ENCODE data around the gene GATAD2A. TPM values are rescaled to one million over a fixed set of nuclear protein-coding genes. Genes with fewer than 3 reads are reported as not detected.

Gene GATAD2A
- total and polyA plus RNA-seq, 10 of the 15 experiments (the other 5 are each of a cell fraction or from before 2014, with no cell fraction given), result 2.6 to 173 (median 32.0) TPM

DNA sequence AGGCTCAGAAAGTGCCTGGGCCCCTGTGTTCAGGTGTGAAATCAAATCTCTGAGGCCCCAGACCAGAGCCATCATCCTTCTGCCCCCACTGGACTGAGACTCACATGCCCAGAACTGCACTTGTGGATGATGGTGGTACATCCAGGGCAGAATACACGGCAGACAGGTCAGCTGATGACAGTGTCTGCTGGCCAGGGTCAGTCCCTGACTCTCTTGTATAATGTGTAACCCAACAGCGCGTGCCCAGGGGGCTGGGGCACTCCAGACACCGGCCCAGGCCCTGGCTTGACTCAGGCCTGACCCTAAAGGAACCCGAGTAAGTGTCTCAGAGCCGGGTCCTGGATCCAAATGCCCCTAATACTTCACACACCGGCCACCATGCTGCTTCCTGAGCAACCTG lies 37.4 kb upstream of the GATAD2A start:
- TF ChIP-seq ZNF217 (IDR thresholded peaks at IDR 0.05), result no peak
- TF ChIP-seq, protein P1, sequence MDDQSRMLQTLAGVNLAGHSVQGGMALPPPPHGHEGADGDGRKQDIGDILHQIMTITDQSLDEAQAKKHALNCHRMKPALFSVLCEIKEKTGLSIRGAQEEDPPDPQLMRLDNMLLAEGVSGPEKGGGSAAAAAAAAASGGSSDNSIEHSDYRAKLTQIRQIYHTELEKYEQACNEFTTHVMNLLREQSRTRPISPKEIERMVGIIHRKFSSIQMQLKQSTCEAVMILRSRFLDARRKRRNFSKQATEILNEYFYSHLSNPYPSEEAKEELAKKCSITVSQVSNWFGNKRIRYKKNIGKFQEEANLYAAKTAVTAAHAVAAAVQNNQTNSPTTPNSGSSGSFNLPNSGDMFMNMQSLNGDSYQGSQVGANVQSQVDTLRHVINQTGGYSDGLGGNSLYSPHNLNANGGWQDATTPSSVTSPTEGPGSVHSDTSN (IDR thresholded peaks at IDR 0.05; ENCODE audit: insufficient replicate concordance, low read depth, low read length), result no peak
- TF ChIP-seq HDAC2 (IDR thresholded peaks at IDR 0.05), result no peak
- no peak for TF ChIP-seq CREM (IDR thresholded peaks at IDR 0.05; ENCODE audit: low read depth)
- no peak for TF ChIP-seq NFXL1 (IDR thresholded peaks at IDR 0.05; ENCODE audit: borderline replicate concordance)
- TF ChIP-seq, protein P2, sequence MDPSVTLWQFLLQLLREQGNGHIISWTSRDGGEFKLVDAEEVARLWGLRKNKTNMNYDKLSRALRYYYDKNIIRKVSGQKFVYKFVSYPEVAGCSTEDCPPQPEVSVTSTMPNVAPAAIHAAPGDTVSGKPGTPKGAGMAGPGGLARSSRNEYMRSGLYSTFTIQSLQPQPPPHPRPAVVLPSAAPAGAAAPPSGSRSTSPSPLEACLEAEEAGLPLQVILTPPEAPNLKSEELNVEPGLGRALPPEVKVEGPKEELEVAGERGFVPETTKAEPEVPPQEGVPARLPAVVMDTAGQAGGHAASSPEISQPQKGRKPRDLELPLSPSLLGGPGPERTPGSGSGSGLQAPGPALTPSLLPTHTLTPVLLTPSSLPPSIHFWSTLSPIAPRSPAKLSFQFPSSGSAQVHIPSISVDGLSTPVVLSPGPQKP (IDR thresholded peaks at IDR 0.05; ENCODE audit: low read depth, low read length), result no peak
- H3K9me3 ChIP-seq (replicated peaks; ENCODE audit: control insufficient read depth, insufficient read depth, low read length), result no peaks in the 10 kb centered on the region
- ChIA-PET SMC1A (ENCODE audit: uncharacterized antibody, unreplicated experiment) (interaction anchor here (1.2 to 6.5 kb wide), 2 partner anchors 38 to 122 kb away, joined by 3 to 97 read pairs; partner anchors contain the start of gene GATAD2A), POLR2A (interaction anchor here (0.7 kb wide), 1 partner anchor 45 kb away, joined by 3 read pairs; no protein-coding TSS in a partner anchor), RAD21 (ENCODE audit: unreplicated experiment) (interaction anchor here (1.2 to 1.9 kb wide), 2 partner anchors 122 to 237 kb away, joined by 3 to 11 read pairs; no protein-coding TSS in a partner anchor), CTCF (interaction anchor here (0.5 to 10.8 kb wide), 5 partner anchors 17 to 121 kb away, joined by 3 to 223 read pairs (median 4); partner anchors contain the start of gene GATAD2A)
- no peaks in the 10 kb centered on the region for H3K36me3 ChIP-seq (ENCODE audit: control insufficient read depth in 2 of 2, insufficient read depth in 2 of 2, low read length in 1 of 2)
- intact Hi-C loops (cut with micrococcal nuclease; ENCODE audit: unreplicated experiment) (loop anchor here (5.0 kb wide), 1 partner anchor 274 kb away; the partner anchor contains the start of gene GMIP), in situ Hi-C loops (cut with MboI) (loop anchor here (5.0 kb wide), 1 partner anchor 124 kb away; no protein-coding TSS in a partner anchor)
- ATAC-seq (no peak), DNase-seq (ENCODE audit: low read depth, low spot score) (no peak), FAIRE-seq (no peak)
- H3K4me2 ChIP-seq (ENCODE audit: control insufficient read depth, insufficient read depth), result no peak overlapping the region
- BruUV-seq (replicated peaks), result no TSS peak
- H3K27ac ChIP-seq (ENCODE audit: control insufficient read depth, insufficient read depth), result no peak overlapping the region
- no peak overlapping the region for H3K4me3 ChIP-seq
- no peaks in the 10 kb centered on the region for H3K27me3 ChIP-seq (replicated peaks in 1 of 2; ENCODE audit: control insufficient read depth in 2 of 2, insufficient read depth in 2 of 2, low read length in 1 of 2)
- H3K9ac ChIP-seq (ENCODE audit: control insufficient read depth, insufficient read depth, low read length), result no peak overlapping the region
- H3K79me2 ChIP-seq (ENCODE audit: control insufficient read depth, insufficient read depth, low read length), result no peaks in the 10 kb centered on the region
- H2AFZ ChIP-seq (ENCODE audit: control insufficient read depth, low read depth, low read length), result no peak overlapping the region
- peaks cover 8% of the 10 kb centered on the region for H3K4me1 ChIP-seq (ENCODE audit: control insufficient read depth, insufficient read depth, low read length)
- H4K20me1 ChIP-seq (ENCODE audit: control insufficient read depth, insufficient read depth), result no peaks in the 10 kb centered on the region
- WGBS (ENCODE audit: insufficient coverage, insufficient replicate concordance, low lambda C conversion rate, missing lambda C conversion rate), result 51% methylated on average over 7 of the region's 7 CpGs

All from GM12878 (cell line).